Neuronal stem cell (in vitro differentiated cells): Measurements from ENCODE around the gene TNS3.

ENCODE experiments used
- DNase-seq: peaks from one replicate; pipeline ENCODE4 v3.0.0-alpha.2; 2013; ENCODE audit warnings: low spot score
- H2AFZ ChIP-seq: one replicate; pipeline ENCODE4 v1.6.1; 2013; ENCODE audit warnings: mild to moderate bottlenecking, low read length, inconsistent platforms
- H2AK5ac ChIP-seq: 2 replicates; pipeline ENCODE4 v1.6.1; 2013; ENCODE audit warnings: low read depth, mild to moderate bottlenecking, inconsistent platforms, low read length, moderate library complexity, mixed read lengths
- H2BK120ac ChIP-seq: 2 replicates; pipeline ENCODE4 v1.6.1; 2013; ENCODE audit warnings: low read depth, mild to moderate bottlenecking, inconsistent platforms, low read length, moderate library complexity, mixed read lengths
- H2BK12ac ChIP-seq: one replicate; pipeline ENCODE4 v1.6.1; 2013; ENCODE audit warnings: low read length, inconsistent platforms
- H2BK15ac ChIP-seq: 2 replicates; pipeline ENCODE4 v1.6.1; 2013; ENCODE audit warnings: mild to moderate bottlenecking, low read length, inconsistent platforms, mixed read lengths
- H2BK5ac ChIP-seq: one replicate; pipeline ENCODE4 v1.6.1; 2013; ENCODE audit warnings: inconsistent platforms, mild to moderate bottlenecking, low read length, moderate library complexity
- H3K14ac ChIP-seq: one replicate; pipeline ENCODE4 v1.6.1; 2013; ENCODE audit warnings: low read length, inconsistent platforms
- H3K18ac ChIP-seq: 2 replicates; pipeline ENCODE4 v1.6.1; 2013; ENCODE audit warnings: low read length, inconsistent platforms
- H3K23ac ChIP-seq: 2 replicates; pipeline ENCODE4 v1.6.1; 2013; ENCODE audit warnings: low read depth, mild to moderate bottlenecking, mixed read lengths, low read length, inconsistent platforms; ENCODE audit not compliant: poor library complexity
- H3K27ac ChIP-seq: replicated peaks from 3 replicates; pipeline ENCODE4 v1.5.1; 2013; ENCODE audit warnings: low read length, inconsistent platforms
- H3K27me3 ChIP-seq, 3 experiments: 2 replicates each; pipeline ENCODE4 v1.6.1; 2013; ENCODE audit warnings: low read length in 3 of 3, mild to moderate bottlenecking in 2 of 3, inconsistent platforms in 1 of 3, low read depth in 1 of 3, mixed read lengths in 1 of 3, moderate library complexity in 1 of 3; ENCODE audit not compliant: control insufficient read depth in 3 of 3, insufficient read depth in 3 of 3
- H3K36me3 ChIP-seq, 2 donors: replicated peaks in 1 of 2; 2 replicates each; pipeline ENCODE4 v1.6.1; 2013; ENCODE audit warnings: low read length in 2 of 2; ENCODE audit not compliant: control insufficient read depth in 2 of 2, insufficient read depth in 2 of 2
- H3K4ac ChIP-seq: 2 replicates; pipeline ENCODE4 v1.6.1; 2013; ENCODE audit warnings: inconsistent platforms, mild to moderate bottlenecking, low read length, moderate library complexity
- H3K4me1 ChIP-seq, 2 donors: 1 replicate in 1 of 2; 2 replicates in 1 of 2; pipeline ENCODE4 v1.6.1; 2013; ENCODE audit warnings: low read length in 2 of 2, low read depth in 1 of 2; ENCODE audit not compliant: control insufficient read depth in 2 of 2, insufficient read depth in 1 of 2
- H3K4me2 ChIP-seq: one replicate; pipeline ENCODE4 v1.6.1; 2013; ENCODE audit warnings: mild to moderate bottlenecking, low read length, inconsistent platforms; ENCODE audit not compliant: insufficient read depth, poor library complexity, severe bottlenecking
- H3K4me3 ChIP-seq, 2 donors: 2 replicates each; pipeline ENCODE4 v1.5.1; 2013; ENCODE audit warnings: low read length in 2 of 2, mild to moderate bottlenecking in 2 of 2, inconsistent platforms in 1 of 2, moderate library complexity in 1 of 2
- H3K79me1 ChIP-seq: one replicate; pipeline ENCODE4 v1.6.1; 2013; ENCODE audit warnings: low read depth, mild to moderate bottlenecking, inconsistent platforms, low read length, moderate library complexity
- H3K9ac ChIP-seq: one replicate; pipeline ENCODE4 v1.6.1; 2013; ENCODE audit warnings: mild to moderate bottlenecking, low read depth, low read length, inconsistent platforms; ENCODE audit not compliant: poor library complexity
- H3K9me3 ChIP-seq, 2 donors: replicated peaks in 1 of 2; 2 replicates each; pipeline versions ENCODE3 to v1.6.1; 2013; ENCODE audit warnings: low read length in 2 of 2, mild to moderate bottlenecking in 2 of 2, inconsistent platforms in 1 of 2, low read depth in 1 of 2, mixed read lengths in 1 of 2, moderate library complexity in 1 of 2; ENCODE audit not compliant: control insufficient read depth in 2 of 2, insufficient read depth in 1 of 2
- H4K8ac ChIP-seq: one replicate; pipeline ENCODE4 v1.6.1; 2013; ENCODE audit warnings: low read depth, mild to moderate bottlenecking, inconsistent platforms, low read length, moderate library complexity
- H4K91ac ChIP-seq: one replicate; pipeline ENCODE4 v1.6.1; 2013; ENCODE audit warnings: low read length, low read depth, mild to moderate bottlenecking, inconsistent platforms; ENCODE audit not compliant: poor library complexity
- WGBS, 2 donors: extraction: QIAGEN DNeasy Blood & Tissue Kit; methylation state at CpG; one replicate each; pipeline ENCODE4 v1.1.7; 2013; ENCODE audit warnings: missing lambda C conversion rate in 2 of 2, mixed read lengths in 1 of 2; ENCODE audit not compliant: insufficient read length in 2 of 2, insufficient replicate concordance in 1 of 2; ENCODE audit errors: extremely low coverage in 2 of 2; 5-methylcytosine and 5-hydroxymethylcytosine counted together

Gene TNS3

GRCh38 chr7:47394216-47394615 lies 187.7 kb downstream of the TNS3 start:
- H3K9me3 ChIP-seq, result no peaks in the 10 kb centered on the region
- H3K27ac ChIP-seq, result no peak overlapping the region
- no peak overlapping the region for H3K14ac ChIP-seq
- H3K4me1 ChIP-seq, result no peaks in the 10 kb centered on the region
- H4K91ac ChIP-seq, result no peak overlapping the region
- no peak overlapping the region for H3K4me2 ChIP-seq
- no peak overlapping the region for H3K4me3 ChIP-seq
- H3K23ac ChIP-seq, result no peak overlapping the region
- no peak for DNase-seq
- H2AK5ac ChIP-seq, result no peak overlapping the region
- peaks cover 7 to 44% of the 10 kb centered on the region in 2 donors for H3K36me3 ChIP-seq
- H2BK12ac ChIP-seq, result no peak overlapping the region
- WGBS, 2 donors, result no CpG with 5 or more reads among the region's 6 CpGs
- H4K8ac ChIP-seq, result no peak overlapping the region
- no peak overlapping the region for H2BK5ac ChIP-seq
- H3K79me1 ChIP-seq, result peaks cover 5% of the 10 kb centered on the region
- no peak overlapping the region for H2BK120ac ChIP-seq
- no peak overlapping the region for H2AFZ ChIP-seq
- H3K27me3 ChIP-seq, result no peaks in the 10 kb centered on the region
- no peak overlapping the region for H3K9ac ChIP-seq
- no peak overlapping the region for H3K18ac ChIP-seq
- no peak overlapping the region for H3K4ac ChIP-seq
- no peak overlapping the region for H2BK15ac ChIP-seq

DNA sequence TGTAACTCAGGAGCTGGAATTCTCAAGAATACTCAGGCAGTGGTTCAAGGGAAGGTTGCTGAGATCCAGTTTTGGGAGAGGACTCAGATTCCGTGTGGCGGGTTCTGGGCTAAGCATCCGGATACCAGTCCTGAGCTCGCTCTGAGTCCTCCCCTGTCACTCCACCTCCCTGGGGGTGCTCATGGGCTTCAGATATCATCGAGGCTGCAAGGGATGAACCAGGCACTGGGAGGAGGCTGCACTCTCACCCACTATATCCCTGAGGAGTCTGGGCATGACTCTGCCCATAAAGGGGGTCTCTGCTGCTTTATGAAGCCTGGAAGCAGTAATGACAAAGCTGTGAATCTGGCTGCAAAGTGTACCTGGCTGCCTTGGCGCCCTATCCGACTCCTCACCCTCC lies 188.5 kb downstream of the TNS3 start:
- peaks cover 7 to 44% of the 10 kb centered on the region in 2 donors for H3K36me3 ChIP-seq
- no peak overlapping the region for H3K23ac ChIP-seq
- H3K27me3 ChIP-seq, result no peaks in the 10 kb centered on the region
- H2BK15ac ChIP-seq, result no peak overlapping the region
- no peak overlapping the region for H3K18ac ChIP-seq
- H3K4me1 ChIP-seq, result no peaks in the 10 kb centered on the region
- no peak overlapping the region for H2BK5ac ChIP-seq
- H3K4me3 ChIP-seq, result no peak overlapping the region
- H3K14ac ChIP-seq, result no peak overlapping the region
- no peak overlapping the region for H2BK12ac ChIP-seq
- no peak for DNase-seq
- H4K8ac ChIP-seq, result no peak overlapping the region
- H2AFZ ChIP-seq, result no peak overlapping the region
- no peak overlapping the region for H3K27ac ChIP-seq
- no peak overlapping the region for H3K9ac ChIP-seq
- H3K9me3 ChIP-seq, result no peaks in the 10 kb centered on the region
- H3K4me2 ChIP-seq, result no peak overlapping the region
- no peak overlapping the region for H2AK5ac ChIP-seq
- H4K91ac ChIP-seq, result no peak overlapping the region
- no CpG with 5 or more reads among the region's 7 CpGs for WGBS, 2 donors
- no peak overlapping the region for H2BK120ac ChIP-seq
- H3K79me1 ChIP-seq, result peaks cover 5% of the 10 kb centered on the region
- no peak overlapping the region for H3K4ac ChIP-seq

- H2AK5ac ChIP-seq, result no peak overlapping the region
- WGBS, 2 donors, result no CpG with 5 or more reads among the region's 17 CpGs
- no peak overlapping the region for H2BK120ac ChIP-seq
- H3K27ac ChIP-seq, result no peak overlapping the region
- H3K79me1 ChIP-seq, result peaks cover 5% of the 10 kb centered on the region
- no peak overlapping the region for H2BK5ac ChIP-seq
- DNase-seq, result no peak
- H3K9ac ChIP-seq, result no peak overlapping the region
- no peak overlapping the region for H3K23ac ChIP-seq
- H3K36me3 ChIP-seq, result peaks cover 7 to 50% of the 10 kb centered on the region in 2 donors
- no peaks in the 10 kb centered on the region for H3K4me1 ChIP-seq
- no peak overlapping the region for H4K91ac ChIP-seq
- H2BK15ac ChIP-seq, result no peak overlapping the region
- H3K18ac ChIP-seq, result no peak overlapping the region
- no peak overlapping the region for H3K4me3 ChIP-seq
- H2BK12ac ChIP-seq, result no peak overlapping the region
- no peak overlapping the region for H2AFZ ChIP-seq
- no peak overlapping the region for H3K14ac ChIP-seq
- no peak overlapping the region for H3K4ac ChIP-seq
- no peaks in the 10 kb centered on the region for H3K27me3 ChIP-seq
- no peak overlapping the region for H4K8ac ChIP-seq
- H3K9me3 ChIP-seq, result no peaks in the 10 kb centered on the region
- H3K4me2 ChIP-seq, result no peak overlapping the region
Observed at GRCh38 chr7:47392241-47392759, 189.6 kb downstream of the TNS3 start.

- Histone ChIP-seq H3K4ac (no peak overlapping the region), H3K23ac (no peak overlapping the region), H4K91ac (no peak overlapping the region), H2AFZ (no peak overlapping the region), H2BK5ac (no peak overlapping the region), H3K27ac (no peak overlapping the region), H3K14ac (no peak overlapping the region), H3K9ac (no peak overlapping the region), H3K4me2 (no peak overlapping the region), H2BK12ac (no peak overlapping the region), H2BK15ac (no peak overlapping the region), H3K4me3 (no peak overlapping the region), H3K4me1 (no peaks in the 10 kb centered on the region), H3K36me3 (peaks cover 7 to 50% of the 10 kb centered on the region in 2 donors), H3K27me3 (no peaks in the 10 kb centered on the region), H3K9me3 (no peaks in the 10 kb centered on the region), H2AK5ac (no peak overlapping the region), H2BK120ac (no peak overlapping the region), H3K79me1 (peaks cover 5% of the 10 kb centered on the region), H4K8ac (no peak overlapping the region), H3K18ac (no peak overlapping the region)
- DNase-seq, result no peak
- WGBS, 2 donors, result no CpG with 5 or more reads among the region's 11 CpGs
Observed at GRCh38 chr7:47391726-47392125, 190.2 kb downstream of the TNS3 start.
